HepG2 (cell line): ENCODE measurements around the gene TMEM131. TPM values are rescaled to one million over a fixed set of nuclear protein-coding genes. Genes with fewer than 3 reads are reported as not detected.

Experiments
- ATAC-seq: fragments of 200-7000 bp; cut with Tn5 transposase; 3 replicates; pipeline ENCODE4 v1.9.1; 2020; ENCODE audit warnings: mild to moderate bottlenecking, moderate library complexity
- BruUV-seq: library from RNA; stranded (reverse); fragments of 400-500 nt; replicated peaks from 2 replicates; lab custom pipeline; 2021; lab: Mats Ljungman, UMichigan
- CTCF ChIA-PET: fragments of 300-600 bp; formaldehyde crosslinking; extraction: SDS; loops from one replicate; lab custom pipeline; 2021; ENCODE audit warnings: low total read pairs, inconsistent platforms, low intra/inter-chr PET ratio; lab: Yijun Ruan, JAX
- POLR2A ChIA-PET: fragments of 350-600 bp; sonication (Branson Sonifier 250); formaldehyde crosslinking; loops from one replicate; lab custom pipeline; 2020; ENCODE audit warnings: antibody characterized with exemption, inconsistent platforms; lab: Yijun Ruan, JAX
- DNase-seq: peaks from one replicate; pipeline ENCODE4 v3.0.0-alpha.2; 2015; ENCODE audit warnings: low spot score
- FAIRE-seq: peaks from 3 replicates; lab custom pipeline; 2011; peaks lifted over from hg19 to GRCh38; lab: Jason Lieb, UNC
- H2AFZ ChIP-seq: one replicate; pipeline ENCODE4 v1.6.1; 2011; ENCODE audit warnings: low read length, inconsistent platforms
- H3K27ac ChIP-seq: fragments of 300-600 bp; 3 replicates; pipeline ENCODE4 v1.8.0; 2011; ENCODE audit warnings: mixed run types, mild to moderate bottlenecking, mixed read lengths, low read length, inconsistent platforms; ENCODE audit not compliant: insufficient read depth; ENCODE audit errors: extremely low read length
- H3K27me3 ChIP-seq, 2 experiments: fragments of 200-600 bp in 1 of 2; 2 replicates in 1 of 2; 3 replicates in 1 of 2; pipeline versions ENCODE4 v1.6.0 to v1.8.0; 2011; ENCODE audit warnings: low read length in 2 of 2, mild to moderate bottlenecking in 2 of 2, moderate library complexity in 2 of 2, inconsistent platforms in 1 of 2; ENCODE audit not compliant: insufficient read depth in 2 of 2, control insufficient read depth in 1 of 2
- H3K36me3 ChIP-seq, 2 experiments: fragments of 200-600 bp in 1 of 2; replicated peaks in 1 of 2; 2 replicates in 1 of 2; 3 replicates in 1 of 2; pipeline versions ENCODE4 v1.5.1 to v1.8.0; 2011; ENCODE audit warnings: low read length in 2 of 2, inconsistent platforms in 1 of 2; ENCODE audit not compliant: insufficient read depth in 2 of 2, control insufficient read depth in 1 of 2
- H3K4me1 ChIP-seq: 2 replicates; pipeline ENCODE4 v1.5.1; 2012; ENCODE audit warnings: low read length, inconsistent platforms; ENCODE audit not compliant: insufficient read depth
- H3K4me2 ChIP-seq: 2 replicates; pipeline ENCODE4 v1.6.0; 2011; ENCODE audit warnings: low read depth, low read length, inconsistent platforms
- H3K4me3 ChIP-seq, 3 experiments: fragments of 200-600 bp in 1 of 3; sonication (generic), shearing (Covaris generic) in 1 of 3; replicated peaks in 1 of 3; 2 replicates each; pipeline ENCODE4 v1.5.1; 2011 to 2016; ENCODE audit warnings: low read length in 3 of 3, inconsistent platforms in 2 of 3, low read depth in 2 of 3, mild to moderate bottlenecking in 2 of 3, control low read depth in 1 of 3, mixed read lengths in 1 of 3; ENCODE audit not compliant: insufficient read depth in 1 of 3
- H3K79me2 ChIP-seq: one replicate; pipeline ENCODE4 v1.6.1; 2011; ENCODE audit warnings: low read length, inconsistent platforms; ENCODE audit not compliant: insufficient read depth
- H3K9ac ChIP-seq: 2 replicates; pipeline ENCODE4 v1.6.0; 2011; ENCODE audit warnings: mild to moderate bottlenecking, low read depth, low read length, inconsistent platforms; ENCODE audit not compliant: insufficient read depth
- H3K9me3 ChIP-seq: 2 replicates; pipeline ENCODE4 v1.5.1; 2012; ENCODE audit warnings: mild to moderate bottlenecking, low read length
- H4K20me1 ChIP-seq: 2 replicates; pipeline ENCODE4 v1.6.0; 2011; ENCODE audit warnings: inconsistent platforms, mild to moderate bottlenecking, low read length, moderate library complexity; ENCODE audit not compliant: insufficient read depth
- CC2D1A ChIP-seq: sonication (generic); formaldehyde crosslinking; IDR thresholded peaks from 2 replicates; pipeline ENCODE4 v1.8.1; 2023; ENCODE audit warnings: mild to moderate bottlenecking, missing genetic modification reagents
- DBP ChIP-seq: sonication (generic); formaldehyde crosslinking; IDR thresholded peaks from 2 replicates; pipeline ENCODE4 v1.4.0; 2020; ENCODE audit warnings: missing genetic modification reagents; ENCODE audit errors: not compliant biosample characterization
- FOSL2 ChIP-seq: sonication (generic); formaldehyde crosslinking; IDR thresholded peaks from 2 replicates; pipeline ENCODE4 v1.4.0; 2020; ENCODE audit warnings: missing genetic modification reagents
- FOXK1 ChIP-seq: sonication (generic); formaldehyde crosslinking; IDR thresholded peaks from 2 replicates; pipeline ENCODE4 v1.4.0; 2020; ENCODE audit warnings: low read depth, missing genetic modification reagents, borderline replicate concordance
- MED1 ChIP-seq: sonication (generic); formaldehyde crosslinking; IDR thresholded peaks from 2 replicates; pipeline ENCODE4 v1.4.0; 2020; ENCODE audit warnings: missing genetic modification reagents
- TARDBP ChIP-seq: sonication (generic); formaldehyde crosslinking; IDR thresholded peaks from 2 replicates; pipeline ENCODE4 v1.8.0; 2022; ENCODE audit warnings: mild to moderate bottlenecking, missing genetic modification reagents
- ZNF577 ChIP-seq: sonication (generic); formaldehyde crosslinking; IDR thresholded peaks from 2 replicates; pipeline ENCODE4 v1.4.0; 2020; ENCODE audit warnings: mild to moderate bottlenecking, low read depth, missing genetic modification reagents, borderline replicate concordance
- ZNF629 ChIP-seq: sonication (generic); formaldehyde crosslinking; conservative IDR thresholded peaks from 2 replicates; pipeline ENCODE4 v1.5.0; 2020; ENCODE audit warnings: missing genetic modification reagents
- ZNF670 ChIP-seq: sonication (generic); formaldehyde crosslinking; IDR thresholded peaks from 2 replicates; pipeline ENCODE4 v1.8.0; 2022; ENCODE audit warnings: mild to moderate bottlenecking, missing genetic modification reagents, borderline replicate concordance
- ZNF768 ChIP-seq: sonication (generic); formaldehyde crosslinking; IDR thresholded peaks from 2 replicates; pipeline ENCODE4 v1.4.0; 2020; ENCODE audit warnings: missing genetic modification reagents
- ZNF790 ChIP-seq: sonication (generic); formaldehyde crosslinking; IDR thresholded peaks from 2 replicates; pipeline ENCODE4 v1.8.0; 2022; ENCODE audit warnings: missing genetic modification reagents, mild to moderate bottlenecking, borderline replicate concordance
- WGBS: methylation state at CpG from one replicate; pipeline ENCODE4 v1.1.6; 2017; ENCODE audit warnings: low lambda C conversion rate; 5-methylcytosine and 5-hydroxymethylcytosine counted together
- in situ Hi-C: cut with HindIII; loops from 2 replicates; pipeline ENCODE4 v1.10.0; 2017; ENCODE audit warnings: low pct_unique_long_range_greater_than_20kb; ENCODE audit not compliant: extremely low pct_ligation_motif_present
- intact Hi-C: fragments of 100-400 bp; cut with micrococcal nuclease; formaldehyde crosslinking; loops from one replicate; pipeline ENCODE4 v1.10.0; 2022; ENCODE audit not compliant: unreplicated experiment
- polyA plus RNA-seq, 8 experiments: library from polyadenylated mRNA; depleted of rRNA in 3 of 8; stranded (reverse) in 7 of 8; unstranded in 1 of 8; fragments of >200 nt; fragmentation: Illumina TruSeq in 4 of 8; extraction: Trizol in 4 of 8; gene quantifications; 2 replicates each; pipeline versions ENCODE4 v1.2.1 to v1.2.3, GENCODE V29; 2011 to 2016; ENCODE audit warnings: low read depth in 4 of 8, missing spikeins in 1 of 8, mixed read lengths in 1 of 8; ENCODE audit not compliant: insufficient read depth in 1 of 8
- total RNA-seq, 5 experiments: library from RNA; depleted of rRNA; stranded (reverse); fragments of >200 nt; fragmentation: Illumina TruSeq; extraction: Trizol; gene quantifications; 2 replicates each; pipeline ENCODE4 v1.2.3, GENCODE V29; 2016; ENCODE audit warnings: low read depth in 1 of 5
- TF ChIP-seq, protein P1 (sequence below): IDR thresholded peaks from 2 replicates; pipeline ENCODE4 v1.6.1; 2016; ENCODE audit warnings: low read depth, missing genetic modification reagents, missing compliant biosample characterization
- TF ChIP-seq, protein P2 (sequence below): IDR thresholded peaks from 2 replicates; pipeline ENCODE4 v1.6.1; 2016; ENCODE audit warnings: missing biosample characterization, missing genetic modification reagents, low read depth

TMEM131 gene
- total and polyA plus RNA-seq, 2 of the 13 experiments (the other 11 are each of a cell fraction or from before 2014, with no cell fraction given), result 17.9 to 19.5 TPM

DNA sequence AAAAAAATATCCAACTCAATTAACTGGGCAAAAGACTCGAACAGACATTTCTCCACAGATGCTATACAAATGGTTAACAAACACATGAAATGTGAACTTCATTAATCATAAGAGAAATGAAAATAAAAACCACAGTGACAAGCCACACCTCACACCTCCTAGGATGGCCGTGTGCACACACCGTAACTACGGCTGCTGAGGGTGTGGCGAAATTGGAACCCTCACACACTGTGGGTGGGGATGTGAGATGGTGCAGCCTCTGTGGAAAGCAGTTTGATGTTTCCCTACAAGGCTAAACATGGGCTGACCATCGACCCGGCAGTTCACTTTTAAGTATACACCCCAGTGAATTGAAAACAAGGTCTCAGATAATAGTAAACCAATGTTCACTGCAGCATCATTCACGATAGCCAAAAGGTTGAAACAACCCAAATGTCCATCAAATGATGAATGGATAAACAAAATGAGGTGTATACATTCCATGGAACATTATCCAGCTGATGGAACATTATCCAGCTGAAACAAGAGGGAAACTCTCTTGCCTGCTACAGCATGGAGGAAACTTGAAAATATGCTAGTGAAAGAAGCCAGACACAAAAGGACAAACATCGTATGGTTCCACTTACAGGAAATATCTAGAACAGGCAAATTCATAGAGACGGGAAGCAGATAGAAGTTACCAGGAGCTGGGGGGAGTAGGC is 250.1 kb downstream of the TMEM131 start:
- Histone ChIP-seq H3K4me3 (no peak overlapping the region), H3K36me3 (no peaks in the 10 kb centered on the region), H3K27ac (no peak overlapping the region), H3K4me2 (no peak overlapping the region), H3K9me3 (no peaks in the 10 kb centered on the region), H3K4me1 (peaks cover 30% of the 10 kb centered on the region), H3K79me2 (no peaks in the 10 kb centered on the region), H2AFZ (no peak overlapping the region), H4K20me1 (no peaks in the 10 kb centered on the region), H3K27me3 (no peaks in the 10 kb centered on the region), H3K9ac (no peak overlapping the region)
- BruUV-seq, result no TSS peak
- in situ Hi-C loops (no loop called here), intact Hi-C loops (loop anchor here (5.0 kb wide), 1 partner anchor 43 kb away; no protein-coding TSS in a partner anchor)
- DNase-seq (no peak), FAIRE-seq (no peak), ATAC-seq (no peak)
- 82% methylated on average over 10 of the region's 10 CpGs for WGBS
- POLR2A ChIA-PET, result no interaction called here
- TF ChIP-seq, protein P1, sequence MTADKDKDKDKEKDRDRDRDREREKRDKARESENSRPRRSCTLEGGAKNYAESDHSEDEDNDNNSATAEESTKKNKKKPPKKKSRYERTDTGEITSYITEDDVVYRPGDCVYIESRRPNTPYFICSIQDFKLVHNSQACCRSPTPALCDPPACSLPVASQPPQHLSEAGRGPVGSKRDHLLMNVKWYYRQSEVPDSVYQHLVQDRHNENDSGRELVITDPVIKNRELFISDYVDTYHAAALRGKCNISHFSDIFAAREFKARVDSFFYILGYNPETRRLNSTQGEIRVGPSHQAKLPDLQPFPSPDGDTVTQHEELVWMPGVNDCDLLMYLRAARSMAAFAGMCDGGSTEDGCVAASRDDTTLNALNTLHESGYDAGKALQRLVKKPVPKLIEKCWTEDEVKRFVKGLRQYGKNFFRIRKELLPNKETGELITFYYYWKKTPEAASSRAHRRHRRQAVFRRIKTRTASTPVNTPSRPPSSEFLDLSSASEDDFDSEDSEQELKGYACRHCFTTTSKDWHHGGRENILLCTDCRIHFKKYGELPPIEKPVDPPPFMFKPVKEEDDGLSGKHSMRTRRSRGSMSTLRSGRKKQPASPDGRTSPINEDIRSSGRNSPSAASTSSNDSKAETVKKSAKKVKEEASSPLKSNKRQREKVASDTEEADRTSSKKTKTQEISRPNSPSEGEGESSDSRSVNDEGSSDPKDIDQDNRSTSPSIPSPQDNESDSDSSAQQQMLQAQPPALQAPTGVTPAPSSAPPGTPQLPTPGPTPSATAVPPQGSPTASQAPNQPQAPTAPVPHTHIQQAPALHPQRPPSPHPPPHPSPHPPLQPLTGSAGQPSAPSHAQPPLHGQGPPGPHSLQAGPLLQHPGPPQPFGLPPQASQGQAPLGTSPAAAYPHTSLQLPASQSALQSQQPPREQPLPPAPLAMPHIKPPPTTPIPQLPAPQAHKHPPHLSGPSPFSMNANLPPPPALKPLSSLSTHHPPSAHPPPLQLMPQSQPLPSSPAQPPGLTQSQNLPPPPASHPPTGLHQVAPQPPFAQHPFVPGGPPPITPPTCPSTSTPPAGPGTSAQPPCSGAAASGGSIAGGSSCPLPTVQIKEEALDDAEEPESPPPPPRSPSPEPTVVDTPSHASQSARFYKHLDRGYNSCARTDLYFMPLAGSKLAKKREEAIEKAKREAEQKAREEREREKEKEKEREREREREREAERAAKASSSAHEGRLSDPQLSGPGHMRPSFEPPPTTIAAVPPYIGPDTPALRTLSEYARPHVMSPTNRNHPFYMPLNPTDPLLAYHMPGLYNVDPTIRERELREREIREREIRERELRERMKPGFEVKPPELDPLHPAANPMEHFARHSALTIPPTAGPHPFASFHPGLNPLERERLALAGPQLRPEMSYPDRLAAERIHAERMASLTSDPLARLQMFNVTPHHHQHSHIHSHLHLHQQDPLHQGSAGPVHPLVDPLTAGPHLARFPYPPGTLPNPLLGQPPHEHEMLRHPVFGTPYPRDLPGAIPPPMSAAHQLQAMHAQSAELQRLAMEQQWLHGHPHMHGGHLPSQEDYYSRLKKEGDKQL (CRISPR knock-in tag), result no peak
- no peak for TF ChIP-seq ZNF577 (CRISPR knock-in tag)
- no peak for TF ChIP-seq ZNF670 (CRISPR knock-in tag)
- no peak for TF ChIP-seq CC2D1A (CRISPR knock-in tag)
- TF ChIP-seq FOXK1 (CRISPR knock-in tag), result no peak
- TF ChIP-seq TARDBP (CRISPR knock-in tag), result no peak
- no peak for TF ChIP-seq ZNF790 (CRISPR knock-in tag)
- no peak for TF ChIP-seq MED1
- TF ChIP-seq, protein P2, sequence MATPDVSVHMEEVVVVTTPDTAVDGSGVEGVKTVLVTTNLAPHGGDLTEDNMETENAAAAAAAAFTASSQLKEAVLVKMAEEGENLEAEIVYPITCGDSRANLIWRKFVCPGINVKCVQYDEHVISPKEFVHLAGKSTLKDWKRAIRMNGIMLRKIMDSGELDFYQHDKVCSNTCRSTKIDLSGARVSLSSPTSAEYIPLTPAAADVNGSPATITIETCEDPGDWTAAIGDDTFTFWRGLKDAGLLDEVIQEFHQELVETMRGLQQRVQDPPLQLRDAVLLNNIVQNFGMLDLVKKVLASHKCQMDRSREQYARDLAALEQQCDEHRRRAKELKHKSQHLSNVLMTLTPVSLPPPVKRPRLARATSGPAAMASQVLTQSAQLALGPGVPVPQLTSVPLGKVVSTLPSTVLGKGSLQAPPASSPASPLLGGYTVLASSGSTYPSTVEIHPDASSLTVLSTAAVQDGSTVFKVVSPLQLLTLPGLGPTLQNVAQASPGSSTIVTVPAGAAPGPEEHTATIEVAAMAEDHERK (CRISPR knock-in tag), result no peak
- no peak for TF ChIP-seq DBP (CRISPR knock-in tag)
- no peak for TF ChIP-seq ZNF768 (CRISPR knock-in tag)
- TF ChIP-seq ZNF629 (CRISPR knock-in tag), result no peak
- TF ChIP-seq FOSL2 (CRISPR knock-in tag), result no peak
- CTCF ChIA-PET, result no interaction called here
